Mucosa of descending colon (tissue), 3 donors: ENCODE measurements around the gene KSR1. TPM values are rescaled to one million over a fixed set of nuclear protein-coding genes. Genes with fewer than 3 reads are reported as not detected.
"Not testable (repeated sequence)": the region's sequence is repeated elsewhere in the genome, so short reads cannot be mapped to it uniquely, and the experiment has no call there.

Experiments
- ATAC-seq: fragments of 200-7000 bp; cut with Tn5 transposase; one replicate; pipeline ENCODE4 v1.9.1; 2020; ENCODE audit warnings: mild to moderate bottlenecking, moderate library complexity
- DNase-seq, 3 donors: peaks; one replicate each; pipeline ENCODE4 v3.0.0-alpha.2; 2020
- H3K36me3 ChIP-seq: fragments of 200-600 bp; one replicate; pipeline ENCODE4 v1.8.0; 2021; ENCODE audit warnings: low read depth, mild to moderate bottlenecking
- H3K4me1 ChIP-seq: fragments of 200-600 bp; one replicate; pipeline ENCODE4 v1.8.0; 2021; ENCODE audit warnings: low read depth, mild to moderate bottlenecking
- H3K4me3 ChIP-seq: fragments of 200-600 bp; one replicate; pipeline ENCODE4 v1.8.0; 2021; ENCODE audit warnings: mild to moderate bottlenecking
- H3K9me3 ChIP-seq: fragments of 200-600 bp; one replicate; pipeline ENCODE4 v1.8.0; 2021; ENCODE audit warnings: mild to moderate bottlenecking
- intact Hi-C, 2 donors: fragments of 100-400 bp; cut with DNase I in 1 of 2; cut with micrococcal nuclease in 1 of 2; formaldehyde crosslinking; loops; one replicate each; pipeline versions ENCODE4 v1.11.0 to v1.11.1; 2022; cut with DNase I, micrococcal nuclease
- total RNA-seq, 3 donors: library from RNA; stranded (reverse); fragmentation: NEBNext Ultra II Directional in 2 of 3; extraction: Animal tissue kit (Norgen Biotek cat#: 25700) in 2 of 3; gene quantifications; one replicate each; pipeline versions ENCODE4 v1.2.1 to v1.2.4, GENCODE V29; 2021 to 2023
- TF ChIP-seq, protein P1 (sequence below): fragments of 200-600 bp; IDR thresholded peaks from one replicate; pipeline ENCODE4 v1.8.0; 2022; ENCODE audit warnings: antibody characterized with exemption, mild to moderate bottlenecking
- donor health status: DM: no; HTN: no; CAD: no; lungs with moderate emphysema.
- donor health status: DM: no; HTN: no; CAD: no.
- donor health status: DM: no; HTN: yes; CAD: no.

KSR1 gene
- total RNA-seq, 3 donors from 2014 or later: 20.5 to 50.4 (median 21.3) TPM

DNA sequence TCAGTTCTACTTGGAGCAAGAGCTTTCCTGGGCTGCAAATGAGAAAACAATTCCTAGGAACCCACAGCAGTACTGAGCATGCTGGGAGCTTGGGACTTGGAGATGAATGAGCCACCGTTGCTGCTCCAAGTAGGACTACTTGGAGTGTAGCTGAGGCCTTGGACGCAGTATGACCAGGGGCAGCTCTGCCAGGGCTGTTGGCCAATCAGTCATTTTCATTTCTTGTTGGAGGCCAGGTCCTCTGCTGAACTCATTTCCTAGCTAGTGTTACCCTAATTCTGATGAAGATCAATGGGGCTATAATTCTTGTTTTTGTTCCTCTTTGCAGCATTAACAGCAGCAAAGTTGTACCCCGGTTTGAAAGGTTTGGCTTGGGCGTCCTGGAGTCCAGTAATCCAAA is 166.7 kb downstream of the KSR1 start:
- Histone ChIP-seq H3K4me1 (peaks cover 11% of the 10 kb centered on the region), H3K4me3 (no peak overlapping the region), H3K9me3 (no peaks in the 10 kb centered on the region), H3K36me3 (no peaks in the 10 kb centered on the region)
- TF ChIP-seq, protein P1, sequence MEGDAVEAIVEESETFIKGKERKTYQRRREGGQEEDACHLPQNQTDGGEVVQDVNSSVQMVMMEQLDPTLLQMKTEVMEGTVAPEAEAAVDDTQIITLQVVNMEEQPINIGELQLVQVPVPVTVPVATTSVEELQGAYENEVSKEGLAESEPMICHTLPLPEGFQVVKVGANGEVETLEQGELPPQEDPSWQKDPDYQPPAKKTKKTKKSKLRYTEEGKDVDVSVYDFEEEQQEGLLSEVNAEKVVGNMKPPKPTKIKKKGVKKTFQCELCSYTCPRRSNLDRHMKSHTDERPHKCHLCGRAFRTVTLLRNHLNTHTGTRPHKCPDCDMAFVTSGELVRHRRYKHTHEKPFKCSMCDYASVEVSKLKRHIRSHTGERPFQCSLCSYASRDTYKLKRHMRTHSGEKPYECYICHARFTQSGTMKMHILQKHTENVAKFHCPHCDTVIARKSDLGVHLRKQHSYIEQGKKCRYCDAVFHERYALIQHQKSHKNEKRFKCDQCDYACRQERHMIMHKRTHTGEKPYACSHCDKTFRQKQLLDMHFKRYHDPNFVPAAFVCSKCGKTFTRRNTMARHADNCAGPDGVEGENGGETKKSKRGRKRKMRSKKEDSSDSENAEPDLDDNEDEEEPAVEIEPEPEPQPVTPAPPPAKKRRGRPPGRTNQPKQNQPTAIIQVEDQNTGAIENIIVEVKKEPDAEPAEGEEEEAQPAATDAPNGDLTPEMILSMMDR: no peak
- intact Hi-C loops: no loop called here
- DNase-seq: peak in 1 of 3 donors; percentile 11
- ATAC-seq: no peak

DNA sequence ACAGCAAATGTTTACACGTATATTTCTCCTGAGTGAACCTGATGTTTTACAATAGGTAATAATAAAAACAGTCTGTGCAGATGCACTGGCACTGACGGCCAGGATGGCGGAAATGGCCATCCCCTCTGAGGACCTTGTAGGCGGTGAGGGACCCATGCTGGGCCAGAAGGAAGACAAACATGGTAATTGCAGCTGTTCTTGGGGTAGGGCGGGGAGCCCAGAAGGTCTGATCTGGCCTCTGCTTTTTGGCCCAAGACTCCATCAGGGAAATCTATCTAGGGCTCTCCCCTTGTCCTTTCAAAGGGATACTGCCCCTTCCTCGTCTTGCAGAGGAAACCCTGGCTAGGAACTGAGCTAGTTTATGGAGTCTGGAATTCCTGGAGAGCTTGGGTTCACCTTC is 167.4 kb downstream of the KSR1 start:
- H3K36me3 ChIP-seq: no peaks in the 10 kb centered on the region
- ATAC-seq: peak; percentile 63
- peaks cover 11% of the 10 kb centered on the region for H3K4me1 ChIP-seq
- intact Hi-C loops: no loop called here
- H3K4me3 ChIP-seq: no peak overlapping the region
- TF ChIP-seq, protein P1: no peak
- H3K9me3 ChIP-seq: no peaks in the 10 kb centered on the region
- DNase-seq: peak in 2 of 3 donors; percentile 48

DNA sequence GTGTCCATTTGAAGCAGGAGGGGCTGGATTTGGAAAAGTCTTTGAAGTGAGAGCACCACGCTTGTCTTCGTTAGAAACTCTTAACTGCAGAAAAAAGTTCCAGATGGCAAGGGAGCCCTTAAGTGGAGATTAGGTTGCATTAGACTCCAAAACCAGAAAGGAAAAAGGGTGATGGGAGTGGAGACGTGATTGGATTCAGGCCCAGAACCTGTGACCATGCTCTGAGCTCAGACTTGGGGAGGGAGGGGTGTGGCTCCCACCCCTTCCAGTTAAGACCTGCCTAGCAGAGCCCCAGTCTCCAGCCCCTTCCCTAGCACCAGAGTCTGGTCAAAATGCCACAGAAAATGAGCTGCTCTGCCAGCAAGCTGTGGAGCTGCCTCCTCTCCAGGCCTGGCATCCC is 168.3 kb downstream of the KSR1 start:
- TF ChIP-seq, protein P1: no peak
- no peaks in the 10 kb centered on the region for H3K36me3 ChIP-seq
- intact Hi-C loops: no loop called here
- ATAC-seq (no peak), DNase-seq (peak in 1 of 3 donors; percentile 19)
- H3K4me3 ChIP-seq: no peak overlapping the region
- no peaks in the 10 kb centered on the region for H3K9me3 ChIP-seq
- H3K4me1 ChIP-seq: peaks cover 11% of the 10 kb centered on the region

DNA sequence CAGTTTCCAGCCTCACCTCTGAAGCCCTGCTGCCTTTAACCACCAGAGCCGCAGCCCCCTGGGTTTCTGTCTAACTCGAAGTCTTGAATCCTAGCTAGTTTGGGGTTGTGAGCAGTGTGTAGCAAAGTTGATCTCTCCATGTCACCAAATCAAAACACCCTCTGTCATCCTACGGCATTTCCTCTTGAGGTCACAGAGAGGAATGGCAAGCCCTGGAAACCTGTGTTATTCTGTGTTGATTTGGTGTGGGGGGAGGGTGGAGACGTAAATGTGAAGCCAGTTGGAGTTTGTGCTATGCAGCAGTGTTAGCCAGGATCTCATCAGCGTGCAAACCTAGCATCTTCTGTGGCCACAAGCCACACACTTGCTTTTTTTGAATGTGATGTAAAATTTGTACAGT is 169.6 kb downstream of the KSR1 start:
- DNase-seq (no peak), ATAC-seq (no peak)
- H3K4me1 ChIP-seq: peaks cover 17% of the 10 kb centered on the region
- H3K9me3 ChIP-seq: no peaks in the 10 kb centered on the region
- intact Hi-C loops: no loop called here
- no peaks in the 10 kb centered on the region for H3K36me3 ChIP-seq
- no peak overlapping the region for H3K4me3 ChIP-seq
- TF ChIP-seq, protein P1: no peak

DNA sequence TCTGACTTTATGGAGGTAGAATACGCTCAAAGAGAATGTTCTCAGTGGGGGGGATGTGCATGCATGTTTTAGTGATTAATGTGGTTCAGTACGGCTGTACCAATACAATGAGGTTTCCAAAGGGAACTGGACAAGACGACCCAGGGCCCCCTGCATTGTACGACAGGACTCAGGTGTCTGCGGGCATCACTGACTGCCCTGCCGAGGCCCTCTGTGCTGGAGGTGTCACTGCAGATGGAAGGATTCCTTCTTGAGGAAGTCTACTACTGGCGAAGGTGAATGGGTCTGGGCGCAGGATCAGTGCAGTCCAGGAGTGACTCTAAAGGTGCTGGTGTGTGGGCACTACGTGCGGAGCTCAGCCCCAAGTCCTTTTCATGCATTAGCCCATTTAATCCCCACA is 171.3 kb downstream of the KSR1 start:
- Histone ChIP-seq H3K4me1 (peaks cover 14% of the 10 kb centered on the region), H3K9me3 (no peaks in the 10 kb centered on the region), H3K36me3 (no peaks in the 10 kb centered on the region), H3K4me3 (no peak overlapping the region)
- peak in 1 of 3 donors; percentile 25 for DNase-seq
- intact Hi-C loops: no loop called here
- no peak for ATAC-seq
- TF ChIP-seq, protein P1: no peak

DNA sequence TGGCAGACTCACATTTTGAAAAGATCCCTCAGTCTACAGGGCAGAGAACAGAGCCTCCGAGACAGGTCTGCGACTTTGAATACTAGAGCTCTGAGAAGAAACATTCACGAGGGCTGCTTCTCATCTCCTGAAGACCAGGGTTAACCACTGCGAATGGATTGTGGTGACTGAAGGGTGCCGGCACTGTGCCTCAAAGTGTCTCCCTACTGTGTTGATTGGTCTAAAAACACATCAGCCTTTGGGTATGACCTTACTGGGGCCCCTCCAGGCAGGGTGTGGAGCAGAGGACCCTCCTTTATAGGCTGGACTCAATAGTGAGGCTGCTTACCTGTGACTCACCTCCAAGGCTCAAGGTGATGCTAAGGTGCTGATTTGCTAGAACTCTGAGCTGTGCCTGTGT is 172.1 kb downstream of the KSR1 start:
- no peak overlapping the region for H3K4me3 ChIP-seq
- no peak for ATAC-seq
- peaks cover 18% of the 10 kb centered on the region for H3K4me1 ChIP-seq
- no peak for DNase-seq
- no peaks in the 10 kb centered on the region for H3K9me3 ChIP-seq
- TF ChIP-seq, protein P1: no peak
- H3K36me3 ChIP-seq: no peaks in the 10 kb centered on the region
- intact Hi-C loops: no loop called here

DNA sequence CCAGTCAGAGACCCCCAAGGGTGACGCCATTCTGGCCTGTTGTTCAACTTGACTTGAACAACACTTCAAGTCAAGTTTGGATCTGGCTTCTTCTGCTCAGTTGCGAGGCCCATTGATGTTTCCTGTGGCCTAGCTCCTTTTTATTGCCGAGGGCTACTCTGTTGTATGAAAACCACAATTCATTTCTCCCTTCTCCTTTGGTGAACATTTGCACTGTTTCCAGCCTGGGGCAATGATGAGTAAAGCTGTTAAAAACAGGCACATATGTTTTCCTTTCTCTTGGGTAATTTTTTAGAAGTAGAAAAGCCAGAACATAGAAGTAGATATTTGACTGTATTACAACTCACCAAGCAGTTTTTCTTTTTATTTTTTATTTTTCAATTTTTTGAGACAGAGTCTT is 173.0 kb downstream of the KSR1 start:
- ATAC-seq, H3K4me3 ChIP-seq, H3K36me3 ChIP-seq, H3K9me3 ChIP-seq, DNase-seq, intact Hi-C loops: not testable (repeated sequence)
- H3K4me1 ChIP-seq: peaks cover 27% of the 10 kb centered on the region
